ENCODE data around the gene EPB41L4A.

DNA sequence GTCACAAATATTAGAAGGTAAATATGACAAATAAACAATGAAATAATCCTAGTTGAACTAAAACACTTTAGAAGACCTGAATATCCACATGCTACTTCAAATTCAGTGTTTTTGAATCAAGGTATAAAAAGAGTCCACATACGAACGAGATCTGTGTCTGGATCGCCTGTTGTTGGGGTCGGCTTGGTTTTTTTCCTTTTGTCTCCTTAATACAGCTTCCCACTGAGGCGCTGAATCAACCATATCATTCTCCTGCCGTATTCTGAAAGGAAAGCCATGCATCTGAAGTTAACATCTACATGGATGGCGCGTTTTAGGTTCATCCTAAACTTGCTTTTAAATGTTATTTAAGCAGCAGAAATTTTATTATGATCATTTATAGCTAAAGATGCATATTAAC, 235.2 kb downstream of the EPB41L4A start:
- TF ChIP-seq, protein P1, sequence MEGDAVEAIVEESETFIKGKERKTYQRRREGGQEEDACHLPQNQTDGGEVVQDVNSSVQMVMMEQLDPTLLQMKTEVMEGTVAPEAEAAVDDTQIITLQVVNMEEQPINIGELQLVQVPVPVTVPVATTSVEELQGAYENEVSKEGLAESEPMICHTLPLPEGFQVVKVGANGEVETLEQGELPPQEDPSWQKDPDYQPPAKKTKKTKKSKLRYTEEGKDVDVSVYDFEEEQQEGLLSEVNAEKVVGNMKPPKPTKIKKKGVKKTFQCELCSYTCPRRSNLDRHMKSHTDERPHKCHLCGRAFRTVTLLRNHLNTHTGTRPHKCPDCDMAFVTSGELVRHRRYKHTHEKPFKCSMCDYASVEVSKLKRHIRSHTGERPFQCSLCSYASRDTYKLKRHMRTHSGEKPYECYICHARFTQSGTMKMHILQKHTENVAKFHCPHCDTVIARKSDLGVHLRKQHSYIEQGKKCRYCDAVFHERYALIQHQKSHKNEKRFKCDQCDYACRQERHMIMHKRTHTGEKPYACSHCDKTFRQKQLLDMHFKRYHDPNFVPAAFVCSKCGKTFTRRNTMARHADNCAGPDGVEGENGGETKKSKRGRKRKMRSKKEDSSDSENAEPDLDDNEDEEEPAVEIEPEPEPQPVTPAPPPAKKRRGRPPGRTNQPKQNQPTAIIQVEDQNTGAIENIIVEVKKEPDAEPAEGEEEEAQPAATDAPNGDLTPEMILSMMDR (IDR thresholded peaks at IDR 0.05): no peak
- TF ChIP-seq POLR2A (IDR thresholded peaks at IDR 0.05) (no peak), POLR2AphosphoS5 (IDR thresholded peaks at IDR 0.05) (no peak)
